ENCODE results near the gene GDA. TPM values are rescaled to one million over a fixed set of nuclear protein-coding genes. Genes with fewer than 3 reads are reported as not detected.

Gene GDA
- total and polyA plus RNA-seq, 2 of the 8 experiments (the other 6 are each of a cell fraction or from before 2014, with no cell fraction given): 0.35 to 3.0 TPM

GRCh38 chr9:72278959-72279358, 129.7 kb downstream of the GDA start:
- H3K27ac ChIP-seq (ENCODE audit: low read depth, low read length): no peak overlapping the region
- H3K18ac ChIP-seq (ENCODE audit: extremely low read depth, low read length): no peak overlapping the region
- no peak overlapping the region for H3K23ac ChIP-seq (ENCODE audit: insufficient read length)
- no peaks in the 10 kb centered on the region for H3K36me3 ChIP-seq (ENCODE audit: control insufficient read depth in 2 of 4, insufficient read depth in 4 of 4, low read length in 3 of 4)
- H2BK5ac ChIP-seq (ENCODE audit: low read depth, low read length): no peak overlapping the region
- H2BK15ac ChIP-seq (ENCODE audit: low read length): no peak overlapping the region
- no peak overlapping the region for H3K14ac ChIP-seq (ENCODE audit: insufficient read length)
- CTCF ChIA-PET (ENCODE audit: partially characterized antibody): interaction anchor here (0.6 to 7.8 kb wide), 18 partner anchors 8 to 788 kb away, joined by 3 to 48 read pairs (median 3); no protein-coding TSS in a partner anchor
- no peak overlapping the region for H3K4me3 ChIP-seq (ENCODE audit: extremely low read depth in 1 of 4, insufficient read depth in 2 of 4, low read depth in 3 of 4, low read length in 4 of 4)
- no peak overlapping the region for H3K9ac ChIP-seq (replicated peaks in 1 of 4; ENCODE audit: extremely low read depth in 1 of 4, low read depth in 3 of 4, low read length in 3 of 4)
- H3K79me2 ChIP-seq (ENCODE audit: control insufficient read depth in 1 of 2, insufficient read depth in 2 of 2, low read length in 2 of 2): no peaks in the 10 kb centered on the region
- H2AK5ac ChIP-seq (ENCODE audit: low read depth, low read length): no peak overlapping the region
- no peak overlapping the region for H4K5ac ChIP-seq (ENCODE audit: insufficient read length, low read depth, low read length)
- no peaks in the 10 kb centered on the region for H3K79me1 ChIP-seq (ENCODE audit: low read depth, low read length)
- FAIRE-seq (no peak), DNase-seq (ENCODE audit: low read depth in 1 of 2, low spot score in 2 of 2) (no peak)
- H2BK20ac ChIP-seq (ENCODE audit: low read length): no peak overlapping the region
- no peaks in the 10 kb centered on the region for H3K23me2 ChIP-seq (ENCODE audit: low read depth, low read length)
- no peaks in the 10 kb centered on the region for H3K27me3 ChIP-seq (replicated peaks in 1 of 4; ENCODE audit: control insufficient read depth in 3 of 4, extremely low read depth in 1 of 4, insufficient read depth in 3 of 4, low read length in 3 of 4)
- 84% methylated on average over 2 of the region's 2 CpGs; no CpG with 5 or more reads in 1 of the 2 experiments for WGBS, 2 experiments (ENCODE audit: extremely low coverage in 1 of 2, insufficient coverage in 1 of 2, insufficient read length in 1 of 2, insufficient replicate concordance in 2 of 2, low coverage in 1 of 2, low lambda C conversion rate in 2 of 2, missing lambda C conversion rate in 1 of 2)
- TF ChIP-seq EGR1 (IDR thresholded peaks at IDR 0.05; ENCODE audit: borderline replicate concordance, low read depth, low read length) (no peak), SP4 (IDR thresholded peaks at IDR 0.05; ENCODE audit: low read length) (no peak), KDM1A (IDR thresholded peaks at IDR 0.05; ENCODE audit: borderline replicate concordance, low read length) (no peak), SRF (IDR thresholded peaks at IDR 0.05; ENCODE audit: low read depth, low read length) (no peak), CHD2 (IDR thresholded peaks at IDR 0.05; ENCODE audit: low read length) (no peak), SIX5 (IDR thresholded peaks at IDR 0.05; ENCODE audit: low read depth, low read length) (no peak), CBX5 (IDR thresholded peaks at IDR 0.05; ENCODE audit: low read depth, low read length) (no peak), HDAC6 (IDR thresholded peaks at IDR 0.05; ENCODE audit: low read depth, low read length) (no peak), CEBPB (IDR thresholded peaks at IDR 0.05; ENCODE audit: low read depth, low read length) (no peak), ATF2 (IDR thresholded peaks at IDR 0.05; ENCODE audit: low read length) (no peak), CBX8 (IDR thresholded peaks at IDR 0.05; ENCODE audit: borderline replicate concordance, low read depth, low read length) (no peak), SP2 (IDR thresholded peaks at IDR 0.05; ENCODE audit: low read length) (no peak), EZH2 (IDR thresholded peaks at IDR 0.05; ENCODE audit: low read depth, low read length, severe bottlenecking) (no peak)
- H4K8ac ChIP-seq (ENCODE audit: extremely low read depth, insufficient read depth, low read length): no peak overlapping the region
- H2BK12ac ChIP-seq (ENCODE audit: low read depth, low read length): no peak overlapping the region
- H3K9me3 ChIP-seq (ENCODE audit: insufficient read depth in 2 of 2, low read depth in 1 of 2, low read length in 1 of 2): peaks cover 0 to 4% of the 10 kb centered on the region in 2 experiments; a peak in 1 of 4 replicates
- no peak overlapping the region for H3K4me2 ChIP-seq (ENCODE audit: insufficient read depth in 1 of 2, low read depth in 2 of 2, low read length in 2 of 2)
- no peak overlapping the region for H2BK120ac ChIP-seq (replicated peaks; ENCODE audit: low read depth, low read length)
- H4K91ac ChIP-seq (replicated peaks; ENCODE audit: insufficient read length, low read length): no peak overlapping the region
- H3K4me1 ChIP-seq (replicated peaks in 1 of 4; ENCODE audit: control insufficient read depth in 3 of 4, insufficient read depth in 4 of 4, low read length in 3 of 4): no peaks in the 10 kb centered on the region
- H3K56ac ChIP-seq (replicated peaks; ENCODE audit: insufficient read length, low read depth, low read length): no peak overlapping the region
- H4K20me1 ChIP-seq (replicated peaks in 1 of 2; ENCODE audit: control insufficient read depth in 1 of 2, insufficient read depth in 2 of 2, low read length in 2 of 2): no peaks in the 10 kb centered on the region
- no peak overlapping the region for H3K4ac ChIP-seq (replicated peaks; ENCODE audit: insufficient read length, low read depth, low read length)
- H2AFZ ChIP-seq (ENCODE audit: low read length): no peak overlapping the region
- POLR2A ChIA-PET (ENCODE audit: partially characterized antibody): interaction anchor here (0.6 to 4.0 kb wide), 2 partner anchors 73 to 86 kb away, joined by 3 to 12 read pairs; partner anchors contain the start of gene ZFAND5
